LNCaP clone FGC (cell line): ENCODE data around the gene POTED.
"Not testable (repeated sequence)": the region's sequence is repeated elsewhere in the genome, so short reads cannot be mapped to it uniquely, and the experiment has no call there.

Experiments used
- DNase-seq: peaks from one replicate; pipeline ENCODE4 v3.0.0-alpha.2; 2011; ENCODE audit warnings: low read depth
- H3K4me3 ChIP-seq: 2 replicates; pipeline ENCODE4 v1.5.1; 2011; ENCODE audit warnings: mild to moderate bottlenecking, low read depth, low read length, control low read depth

POTED gene

DNA sequence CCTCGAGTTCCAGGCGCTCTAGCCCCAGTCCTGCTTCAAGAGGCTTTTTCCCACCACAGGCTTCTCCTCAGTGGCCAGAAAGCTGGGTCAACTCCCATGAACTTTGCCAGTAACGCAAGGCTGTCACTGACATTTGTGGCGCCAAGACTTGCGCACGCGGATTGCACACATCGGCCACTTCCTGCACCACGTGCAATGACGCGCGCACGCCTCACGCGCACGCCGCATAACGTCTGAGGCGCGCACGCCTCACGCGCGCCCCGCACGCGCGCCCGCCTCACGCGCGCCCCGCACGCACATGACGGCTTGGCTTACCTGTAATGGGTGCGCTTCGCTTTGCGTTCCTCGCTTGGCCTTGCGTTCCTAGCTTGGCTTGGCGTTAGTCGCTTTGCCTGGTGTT lies at the start of gene POTED:
Gene POTED, plus strand, starts transcription at position 301 of the 400 bp plus-strand sequence. CDS start 452 bp downstream, outside the sequence.
- not testable (repeated sequence) for DNase-seq, H3K4me3 ChIP-seq

DNA sequence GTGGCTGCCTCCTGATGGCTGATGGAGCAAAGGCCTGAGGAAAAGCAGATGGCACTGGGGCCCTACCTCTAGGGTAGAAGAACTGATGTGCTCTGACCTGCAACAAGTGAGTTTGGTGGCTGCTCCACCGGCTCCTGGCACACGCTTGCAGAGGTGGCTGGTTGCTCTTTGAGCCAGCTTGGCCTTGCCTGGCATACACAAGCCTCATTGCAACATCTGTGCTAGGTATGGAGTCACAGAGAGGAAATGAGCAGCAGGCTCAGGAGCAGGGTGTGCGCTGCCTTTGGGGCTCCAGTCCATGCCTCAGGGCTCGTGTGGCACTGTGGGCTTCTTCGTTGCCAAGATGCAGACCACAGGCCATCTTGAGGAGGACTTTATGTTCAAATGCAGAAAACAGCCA lies 40.5 kb downstream of the POTED start:
- not testable (repeated sequence) for H3K4me3 ChIP-seq, DNase-seq

DNA sequence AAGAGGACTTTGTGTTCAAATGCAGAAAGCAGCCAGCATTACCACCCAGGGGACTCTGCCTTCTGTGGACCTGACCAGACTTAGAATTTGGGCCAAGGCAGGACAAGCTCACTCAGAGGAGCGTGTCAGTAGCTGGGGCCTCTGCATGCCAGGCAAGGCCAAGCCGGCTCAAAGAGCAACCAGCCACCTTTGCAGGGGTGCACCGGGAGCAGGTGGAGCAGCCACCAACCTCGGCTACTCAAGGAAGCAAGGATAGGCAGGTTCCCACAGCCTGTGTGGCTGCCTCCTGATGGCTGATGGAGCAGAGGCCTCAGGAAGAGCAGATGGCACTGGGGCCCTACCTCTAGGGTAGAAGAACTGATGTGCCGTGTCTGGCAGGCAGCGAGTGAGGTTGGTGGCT lies 42.2 kb downstream of the POTED start:
- DNase-seq, H3K4me3 ChIP-seq: not testable (repeated sequence)
